SK-N-MC (cell line): ENCODE results near the gene CREB3L2.

Experiments used
- EZH2 ChIP-seq: fragments of 200-600 bp; sonication (generic); IDR thresholded peaks from one replicate; pipeline ENCODE4 v1.6.1; 2017; ENCODE audit warnings: antibody characterized with exemption
- POLR2AphosphoS5 ChIP-seq: IDR thresholded peaks from 2 replicates; pipeline ENCODE4 v1.6.1; 2012; ENCODE audit warnings: mild to moderate bottlenecking, low read depth, low read length, borderline replicate concordance

- TF ChIP-seq EZH2 (no peak), POLR2AphosphoS5 (no peak)
Observed at GRCh38 chr7:137956183-137956582, 45.7 kb downstream of the CREB3L2 start.
